HG03457 (cell line): Measurements from ENCODE around the gene TF.
"Not testable (repeated sequence)": the region's sequence is repeated elsewhere in the genome, so short reads cannot be mapped to it uniquely, and the experiment has no call there.

Experiments
- ATAC-seq: cut with Tn5 transposase; IDR thresholded peaks from one replicate; pipeline ENCODE4 v1.9.1; 2021; ENCODE audit warnings: moderate number of reproducible peaks; ENCODE audit not compliant: unreplicated experiment

The TF gene

DNA sequence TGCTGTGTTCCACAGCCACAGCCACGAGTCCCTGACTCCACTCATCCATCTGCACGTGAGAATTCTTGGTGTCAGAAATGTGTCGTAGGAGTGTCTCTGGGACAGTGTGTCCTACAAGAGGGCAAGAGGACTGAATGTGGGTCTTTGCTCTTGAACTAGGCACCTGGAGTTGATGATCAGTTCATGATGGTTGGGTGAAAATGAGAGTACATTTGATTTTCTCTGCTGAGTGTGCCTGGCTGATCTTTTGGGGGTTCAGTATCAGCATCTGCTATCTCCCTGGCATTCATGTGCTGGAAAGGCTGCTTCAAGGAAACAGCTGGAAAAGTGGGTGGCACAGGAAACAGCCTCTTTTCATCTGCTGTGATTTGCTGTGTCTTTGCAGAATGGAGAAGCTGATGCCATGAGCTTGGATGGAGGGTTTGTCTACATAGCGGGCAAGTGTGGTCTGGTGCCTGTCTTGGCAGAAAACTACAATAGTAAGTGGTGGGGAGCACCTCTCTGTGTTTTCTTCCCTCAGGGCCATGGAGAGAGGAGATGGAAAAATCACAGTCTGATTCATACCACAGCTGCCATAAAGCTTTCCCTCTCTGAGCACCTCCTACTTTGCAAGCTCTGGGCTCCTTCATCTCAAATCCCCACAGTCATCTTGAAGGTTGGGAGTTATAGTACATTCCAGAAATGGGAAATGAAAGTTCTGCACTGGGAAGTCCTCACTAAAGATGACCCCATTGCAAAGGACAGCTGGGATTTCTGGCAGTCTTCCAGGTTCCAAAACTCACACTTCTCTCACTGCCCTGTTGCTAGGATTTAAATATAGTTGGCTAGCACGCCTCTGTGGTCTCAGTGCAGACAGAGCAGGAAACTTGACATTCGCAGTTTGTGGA lies 17.8 kb downstream of the TF start:
- no peak for ATAC-seq

DNA sequence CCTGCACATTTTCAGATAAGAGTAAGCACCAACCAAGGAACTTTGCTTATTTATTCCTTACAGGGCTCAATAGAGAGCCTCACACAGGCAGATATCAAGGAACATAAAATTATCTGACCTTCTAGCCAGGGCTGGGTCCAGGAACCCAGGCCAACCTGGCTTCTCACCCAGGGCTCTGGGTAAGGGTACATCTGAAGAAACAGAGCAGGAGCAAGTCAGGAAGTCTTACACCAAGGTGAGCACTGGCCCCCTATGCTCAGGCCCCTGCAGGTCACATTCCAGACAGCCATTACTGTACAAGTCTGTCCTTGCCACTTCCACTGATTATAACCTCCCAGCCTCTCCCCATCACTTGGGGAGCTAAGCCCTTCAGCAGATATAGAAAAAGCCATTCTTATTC lies 19.1 kb downstream of the TF start:
- ATAC-seq = no peak

DNA sequence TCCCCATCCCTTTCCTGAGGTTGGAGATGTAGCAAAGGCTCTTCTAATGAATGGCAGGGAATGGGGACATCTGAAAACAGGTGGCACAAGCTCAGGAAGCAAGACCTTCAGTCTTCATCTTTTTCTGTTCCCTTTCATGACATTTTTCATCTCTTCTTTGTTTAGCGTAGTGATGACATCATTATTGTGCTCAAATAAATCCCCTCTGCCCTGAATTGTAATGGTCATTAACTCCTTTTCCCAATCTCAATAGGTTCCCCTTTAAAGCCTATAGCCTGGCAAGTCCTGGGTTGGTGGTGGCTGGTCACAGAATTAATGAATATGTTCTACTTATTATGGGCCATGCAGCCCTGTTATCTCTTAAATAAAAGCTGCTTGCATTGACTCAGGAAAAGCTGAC lies 21.4 kb downstream of the TF start:
- ATAC-seq = no peak

DNA sequence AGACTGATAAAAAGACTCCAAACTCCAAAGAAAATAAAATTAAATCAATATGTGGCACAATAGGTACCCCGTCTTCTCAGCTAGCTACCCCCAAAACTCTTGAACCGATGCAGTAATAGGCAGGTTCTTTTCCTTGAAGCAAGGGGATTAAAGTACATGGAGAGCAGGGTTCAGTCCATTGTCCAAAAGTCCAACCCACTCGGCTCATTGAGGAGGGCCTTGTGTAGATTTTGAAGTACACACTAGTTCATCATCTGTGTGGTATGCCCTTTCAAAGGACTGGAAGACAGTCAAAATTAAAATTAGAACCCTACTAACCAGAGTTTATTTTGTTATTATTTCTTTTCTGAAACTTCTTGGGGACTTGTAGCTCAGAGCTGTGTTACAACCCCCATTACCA lies 23.3 kb downstream of the TF start:
- no peak for ATAC-seq

DNA sequence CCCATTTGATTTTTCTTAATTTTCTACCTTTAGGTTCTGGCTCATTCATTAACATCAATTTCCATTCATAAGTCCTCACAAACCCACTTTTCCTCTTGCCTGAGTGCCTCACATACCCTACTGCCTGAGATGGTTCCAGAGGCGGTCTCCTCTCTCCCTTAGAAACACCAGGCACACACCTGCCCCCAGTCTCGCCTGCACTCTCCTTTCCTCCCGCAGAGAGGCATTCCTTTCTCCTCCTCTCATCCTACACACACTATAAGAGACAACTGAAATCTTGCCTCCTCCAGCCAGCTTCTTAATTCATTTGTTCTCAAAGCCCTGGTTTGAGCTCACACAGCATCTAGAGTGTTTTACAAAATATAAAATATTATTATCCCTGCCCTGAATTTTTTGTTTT lies 27.5 kb downstream of the TF start:
- ATAC-seq = no peak

DNA sequence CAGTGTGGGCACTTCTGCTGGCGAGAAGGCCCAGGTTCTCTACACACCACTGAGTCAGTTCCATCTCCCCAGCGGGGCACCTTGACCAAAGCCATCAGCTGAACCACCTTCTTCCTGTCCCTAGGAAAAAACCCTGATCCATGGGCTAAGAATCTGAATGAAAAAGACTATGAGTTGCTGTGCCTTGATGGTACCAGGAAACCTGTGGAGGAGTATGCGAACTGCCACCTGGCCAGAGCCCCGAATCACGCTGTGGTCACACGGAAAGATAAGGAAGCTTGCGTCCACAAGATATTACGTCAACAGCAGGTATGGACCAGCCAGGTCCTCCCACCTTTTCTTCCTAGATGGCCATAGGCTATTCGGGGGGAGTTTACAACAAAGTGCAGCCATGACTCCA lies 29.1 kb downstream of the TF start:
- no peak for ATAC-seq

DNA sequence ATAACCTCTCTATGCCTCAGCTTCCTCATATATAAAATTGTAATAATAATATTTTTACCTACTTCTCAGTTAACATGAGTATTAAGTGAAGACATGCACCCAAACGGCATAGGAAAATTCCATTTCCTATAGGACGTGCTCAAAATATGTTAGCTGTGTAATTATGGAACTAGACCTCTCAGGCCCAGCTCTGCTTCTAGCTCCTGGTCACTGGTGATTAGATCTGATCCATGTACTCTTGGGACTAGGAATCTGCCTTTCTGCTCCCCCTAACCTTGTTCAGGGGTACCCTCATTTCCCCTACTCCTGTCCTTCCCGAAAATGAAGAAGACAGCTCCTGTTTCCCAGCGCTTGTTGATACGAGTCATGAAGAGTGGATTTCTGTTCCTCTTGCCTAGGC lies 29.6 kb downstream of the TF start:
- no peak for ATAC-seq

DNA sequence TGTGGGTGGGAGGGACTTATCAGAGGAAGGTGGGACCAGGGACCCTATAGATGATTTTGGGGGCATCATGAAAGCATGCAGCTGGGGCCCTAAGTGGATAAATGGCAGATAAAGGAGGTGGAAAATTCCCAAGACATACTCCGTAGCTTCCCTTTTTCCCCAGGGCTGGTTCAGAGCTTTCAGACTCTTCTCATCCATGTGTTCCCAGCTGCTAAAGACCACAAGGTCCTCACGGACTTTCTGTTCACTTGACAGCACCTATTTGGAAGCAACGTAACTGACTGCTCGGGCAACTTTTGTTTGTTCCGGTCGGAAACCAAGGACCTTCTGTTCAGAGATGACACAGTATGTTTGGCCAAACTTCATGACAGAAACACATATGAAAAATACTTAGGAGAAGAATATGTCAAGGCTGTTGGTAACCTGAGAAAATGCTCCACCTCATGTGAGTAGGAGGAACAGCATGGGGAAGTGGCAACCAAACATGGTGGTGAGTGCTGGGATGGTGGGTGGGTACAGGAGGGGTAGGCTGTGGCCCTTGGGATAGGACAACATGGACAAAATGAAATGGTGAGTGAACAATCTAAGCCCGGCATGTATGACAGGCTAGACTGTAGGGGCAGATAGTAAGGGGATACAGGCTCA lies 30.7 kb downstream of the TF start:
- no peak for ATAC-seq

DNA sequence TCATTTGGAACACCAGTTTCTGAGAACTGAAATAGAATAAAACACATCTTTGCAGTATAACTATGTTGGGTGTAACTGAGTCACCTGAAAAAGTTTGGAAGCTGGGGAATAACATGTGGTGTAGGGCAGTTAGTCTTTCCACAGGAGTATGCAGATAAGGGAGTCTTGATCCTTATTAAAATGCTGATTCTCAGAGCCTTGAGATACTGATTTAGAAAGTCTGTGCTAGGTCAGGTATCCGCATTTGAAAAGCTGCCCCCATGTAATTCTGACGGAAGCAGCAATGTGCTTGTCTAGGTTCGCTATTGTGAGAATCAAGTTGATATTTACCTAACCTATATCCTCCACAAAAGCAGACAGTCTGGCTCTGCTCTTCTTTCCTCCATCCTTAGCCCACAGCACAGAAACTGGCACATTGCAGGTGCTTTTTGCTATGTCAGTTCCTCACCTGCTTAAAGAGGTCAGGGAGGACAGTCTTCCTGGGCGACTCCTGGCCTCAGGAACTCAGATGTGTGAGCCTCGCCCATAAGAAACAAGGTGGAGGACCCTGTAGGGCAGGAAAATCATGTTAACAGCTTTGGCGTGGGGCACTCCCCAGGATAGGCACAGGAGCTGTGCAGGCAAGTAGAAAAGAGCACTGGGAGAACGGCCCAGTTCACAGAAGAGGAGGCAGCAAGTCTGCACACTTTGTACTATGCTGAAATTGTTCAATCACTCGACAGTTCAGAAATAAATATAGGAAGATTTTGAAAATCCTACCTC lies 31.8 kb downstream of the TF start:
- ATAC-seq = no peak

DNA sequence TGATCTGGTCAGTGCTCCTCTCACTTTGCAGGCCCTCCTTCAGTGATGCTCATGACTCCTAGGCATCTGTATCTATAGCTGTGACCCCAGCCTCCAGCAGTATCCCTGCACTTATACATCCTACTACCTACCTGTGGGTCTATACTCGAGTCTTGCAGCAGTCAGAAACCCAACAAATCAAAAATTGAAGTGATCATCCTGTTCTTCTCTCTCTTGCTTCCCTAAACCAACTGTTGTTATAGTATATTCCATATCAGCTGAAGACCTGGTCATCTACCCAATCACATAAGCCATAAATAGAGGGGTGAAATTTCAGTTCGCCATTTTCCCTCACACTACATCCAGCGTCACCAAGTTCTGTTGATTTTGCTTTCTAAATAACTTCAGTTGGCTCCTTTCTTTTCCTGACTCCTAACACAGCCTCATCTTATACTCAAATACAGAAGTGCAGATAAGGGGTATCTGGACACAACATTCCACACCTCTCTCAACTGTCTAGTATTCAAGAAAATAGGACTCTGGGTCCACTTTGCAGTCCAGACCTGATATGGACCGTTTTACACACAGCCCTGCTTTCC lies 33.5 kb downstream of the TF start:
- ATAC-seq = no peak

DNA sequence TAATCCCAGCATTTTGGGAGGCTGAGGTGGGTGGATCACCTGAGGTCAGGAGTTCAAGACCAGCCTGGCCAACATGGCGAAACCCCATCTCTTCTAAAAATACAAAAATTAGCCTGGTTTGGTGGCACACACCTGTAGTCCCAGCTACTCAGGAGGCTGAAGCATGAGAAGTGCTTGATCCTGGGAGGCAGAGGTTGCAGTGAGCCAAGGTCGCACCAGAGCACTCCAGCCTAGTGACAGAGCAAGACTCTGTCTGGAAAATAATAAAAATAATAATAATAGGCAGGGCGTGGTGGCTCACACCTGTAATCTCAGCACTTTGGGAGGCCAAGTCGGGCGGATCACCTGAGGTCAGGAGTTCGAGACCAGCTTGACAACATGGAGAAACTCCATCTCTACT lies 34.6 kb downstream of the TF start:
- ATAC-seq = not testable (repeated sequence)

DNA sequence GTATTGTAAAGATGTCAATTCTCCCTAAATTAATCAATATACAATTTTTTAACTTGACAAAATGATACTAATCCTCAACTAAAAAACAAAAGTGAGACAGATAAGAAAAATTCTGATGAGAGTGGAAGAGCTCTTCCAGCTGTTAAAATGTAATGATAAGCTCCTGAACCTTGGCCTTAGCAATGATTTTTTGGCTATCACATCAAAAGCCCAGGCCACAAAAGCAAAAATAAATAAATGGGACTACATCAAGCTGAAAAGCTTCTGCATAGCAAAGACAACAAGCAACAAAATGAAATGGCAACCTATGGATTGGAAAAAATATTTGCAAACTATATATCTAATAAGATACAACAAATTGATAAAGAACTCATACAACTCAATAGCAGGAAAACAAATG lies 35.4 kb downstream of the TF start:
- ATAC-seq = no peak

DNA sequence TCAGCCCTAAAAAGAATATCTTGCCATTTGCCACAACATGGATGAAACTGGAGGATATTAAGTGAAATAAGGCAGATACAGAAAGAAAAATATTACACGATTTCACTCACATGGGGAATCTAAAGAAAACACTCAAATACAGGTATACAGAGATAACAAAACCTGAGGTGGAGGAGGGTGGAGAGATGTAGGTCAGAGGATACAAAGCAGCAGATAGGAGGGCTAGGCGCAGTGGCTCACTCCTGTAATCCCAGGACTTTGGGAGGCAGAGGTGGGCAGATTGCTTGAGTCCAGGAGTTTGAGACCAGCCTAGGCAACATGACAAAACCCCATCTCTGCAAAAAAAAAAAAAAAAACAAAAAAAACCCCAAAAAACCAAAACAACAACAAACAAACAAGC lies 36.3 kb downstream of the TF start:
- ATAC-seq = no peak

DNA sequence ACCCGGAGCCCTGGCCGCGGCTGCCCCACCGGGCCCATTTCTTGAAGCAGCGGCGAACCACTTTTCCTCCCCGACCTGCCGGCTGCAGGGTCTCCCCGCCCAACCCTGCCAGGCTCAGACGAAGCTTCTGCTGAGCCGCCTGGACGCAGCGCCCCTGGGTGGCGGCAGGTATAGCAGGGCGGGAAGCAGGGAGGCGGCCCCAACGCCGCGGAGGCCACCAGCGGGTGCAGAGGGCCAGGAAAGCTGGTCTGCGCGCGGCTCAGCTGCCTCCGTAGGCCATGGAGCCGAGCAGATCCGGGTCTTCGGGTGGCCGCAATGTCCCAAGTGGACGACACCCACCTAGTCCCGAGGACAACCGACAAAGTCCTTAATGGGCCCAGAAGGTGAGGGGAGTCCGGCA lies 37.6 kb downstream of the TF start:
- ATAC-seq = no peak

DNA sequence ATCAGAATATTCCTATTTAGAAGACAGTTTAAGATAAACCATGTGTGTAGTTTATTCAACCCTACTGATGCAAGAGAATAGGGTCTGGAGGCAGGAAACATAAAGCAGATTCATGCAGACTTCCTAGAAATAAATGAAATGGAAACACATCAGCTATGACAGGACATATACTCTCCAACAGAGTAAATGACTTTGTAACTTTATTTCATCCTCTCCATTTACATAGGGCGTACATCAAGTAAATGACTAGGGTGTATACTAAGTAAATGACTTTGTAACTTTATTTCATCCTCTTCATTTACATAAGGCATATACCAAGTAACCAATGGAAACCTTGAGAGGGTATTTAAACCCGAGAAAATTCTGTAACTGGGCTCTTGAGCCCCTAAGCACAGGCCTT lies 41.8 kb downstream of the TF start:
- no peak for ATAC-seq

DNA sequence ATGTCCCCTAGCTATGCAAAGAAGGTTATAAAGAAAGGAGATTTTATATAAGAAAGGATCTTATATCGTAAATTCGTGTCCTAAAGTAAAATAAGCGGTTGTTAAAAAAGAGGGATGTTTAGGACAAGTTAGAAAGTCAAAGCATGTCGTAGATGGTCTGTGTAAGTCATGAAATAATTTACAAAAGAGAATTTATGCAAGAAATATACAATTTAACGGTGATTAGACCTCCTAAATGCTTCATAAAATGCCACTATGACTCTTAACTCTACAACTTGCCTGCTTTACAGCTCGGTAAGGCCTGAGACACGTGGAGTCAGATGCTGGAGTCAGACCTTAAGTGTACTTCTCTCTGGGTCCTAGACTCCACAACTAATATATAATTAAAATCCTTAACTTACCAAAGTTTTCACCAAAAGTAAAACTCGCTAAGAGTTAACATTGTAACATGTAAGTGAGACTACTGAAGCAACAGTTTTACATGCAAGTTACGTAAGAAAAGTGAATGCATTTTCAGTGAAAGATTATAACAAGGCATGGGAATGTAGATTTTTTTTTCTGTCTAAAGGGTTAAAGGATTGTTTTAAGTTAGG lies 46.1 kb downstream of the TF start:
- no peak for ATAC-seq

DNA sequence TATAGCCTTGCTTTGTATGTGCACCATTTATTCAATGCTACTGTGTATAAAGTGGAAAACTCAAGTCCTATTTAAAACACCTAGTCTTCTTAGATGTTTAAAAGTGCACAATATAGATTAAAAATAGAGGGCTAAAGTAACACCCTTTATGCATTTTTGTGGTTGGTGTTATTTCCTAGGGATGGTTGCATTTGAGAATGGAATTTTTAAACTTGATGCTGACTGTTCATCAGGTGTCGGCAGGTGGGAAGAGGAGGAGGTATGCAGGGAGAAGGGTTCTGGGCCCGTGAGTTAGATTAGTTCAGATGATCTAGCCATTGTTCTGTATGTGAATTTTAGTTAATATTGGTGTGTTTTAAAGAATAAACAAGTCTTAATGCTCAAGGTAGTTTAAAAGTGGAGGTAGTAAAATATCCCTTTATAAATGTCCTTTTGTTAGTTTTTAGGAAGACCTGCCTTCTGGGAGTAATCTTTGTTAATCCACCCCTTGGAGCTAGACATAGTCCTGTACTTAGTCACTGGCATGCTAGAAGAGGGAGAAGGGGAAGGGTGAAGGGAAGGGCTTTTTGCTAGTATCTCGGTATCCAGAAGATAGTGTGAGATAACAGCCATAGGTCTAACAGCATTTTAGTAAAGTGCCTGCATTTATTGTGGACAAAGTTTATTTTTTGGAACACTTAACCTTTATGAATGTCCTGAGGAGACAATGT lies 51.4 kb downstream of the TF start:
- ATAC-seq = no peak

DNA sequence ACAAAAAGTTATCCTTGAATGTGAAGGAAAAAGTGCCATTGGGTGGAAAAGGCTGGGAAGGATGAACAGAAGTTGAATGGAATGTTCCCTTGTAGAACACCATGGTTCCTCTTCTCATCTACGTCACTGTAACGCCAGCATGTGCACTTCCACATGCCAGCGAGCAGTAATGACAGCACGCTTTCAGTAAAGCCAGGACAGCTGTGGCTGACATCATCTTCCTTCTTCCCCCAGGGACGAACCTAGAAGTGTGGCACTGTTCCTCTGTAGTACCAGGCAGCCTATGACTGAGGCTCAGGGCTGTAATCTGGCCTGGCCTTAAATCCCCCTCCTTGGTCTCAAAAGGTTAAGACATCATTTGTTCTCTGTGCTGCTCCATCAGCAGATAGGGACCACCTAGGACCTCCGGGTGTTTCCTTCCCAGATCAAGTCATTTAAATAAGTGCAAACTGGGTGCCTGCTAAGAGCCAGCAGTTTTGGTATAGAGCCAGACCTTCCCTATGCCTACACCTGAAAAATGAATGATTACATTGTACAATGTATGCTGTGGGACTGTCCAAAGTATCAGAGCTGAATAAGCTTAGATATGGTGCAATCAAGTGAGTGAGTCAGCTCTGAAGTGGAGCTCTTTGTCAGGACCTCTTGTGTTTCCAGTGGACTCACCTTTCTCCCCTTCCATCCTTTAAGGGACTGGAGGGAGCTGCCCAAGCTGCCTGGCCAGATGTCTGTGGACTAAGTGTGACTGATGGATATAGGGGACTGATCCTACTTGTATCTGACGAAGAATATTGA lies 53.8 kb downstream of the TF start:
- no peak for ATAC-seq

DNA sequence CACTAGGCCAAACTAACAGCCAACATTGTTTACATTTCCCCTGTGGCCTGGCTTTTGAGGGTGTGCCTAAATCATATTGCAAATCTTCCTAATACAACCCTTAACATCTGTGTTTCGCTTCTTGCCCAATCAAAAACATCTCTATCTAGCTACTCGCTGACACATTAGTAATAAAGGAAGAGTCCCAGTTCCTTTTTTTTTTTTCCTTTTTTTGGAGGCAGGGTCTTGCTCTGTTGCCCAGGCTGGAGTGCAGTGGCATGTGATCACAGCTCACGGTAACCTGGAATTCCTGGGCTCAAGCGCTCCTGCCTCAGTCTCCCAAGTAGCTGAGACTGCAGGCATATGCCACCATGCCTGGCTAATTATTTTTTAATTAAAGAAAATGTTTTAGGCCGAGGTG lies 57.3 kb downstream of the TF start:
- ATAC-seq = no peak

DNA sequence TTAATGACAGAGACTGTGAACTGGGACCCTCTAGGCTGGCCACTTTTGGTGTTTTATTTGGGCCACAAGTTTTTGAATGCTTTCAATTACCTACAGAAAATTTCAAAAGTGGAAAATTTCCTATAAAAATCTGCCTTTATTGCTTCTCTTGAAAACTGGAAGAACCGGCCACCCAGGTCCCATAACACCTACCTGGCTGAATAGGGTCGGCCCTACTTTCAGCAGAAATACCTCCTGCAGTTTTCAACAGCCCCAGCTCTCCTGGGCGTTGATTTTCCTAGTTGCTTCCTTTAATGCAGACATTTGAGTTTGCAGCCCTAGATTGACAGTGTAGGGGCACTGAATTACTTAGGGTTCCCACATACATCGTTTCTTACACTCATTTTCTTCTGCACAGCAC lies 58.7 kb downstream of the TF start:
- no peak for ATAC-seq
